SIG-M5 treated with dmso at 0.1 percent for 504 hours (cell line): ENCODE measurements around the gene DDX51.

Source experiments
- DNase-seq: peaks from one replicate; lab custom pipeline; 2025; ENCODE audit not compliant: unreplicated experiment; lab: John Stamatoyannopoulos, UW

Gene DDX51

DNA sequence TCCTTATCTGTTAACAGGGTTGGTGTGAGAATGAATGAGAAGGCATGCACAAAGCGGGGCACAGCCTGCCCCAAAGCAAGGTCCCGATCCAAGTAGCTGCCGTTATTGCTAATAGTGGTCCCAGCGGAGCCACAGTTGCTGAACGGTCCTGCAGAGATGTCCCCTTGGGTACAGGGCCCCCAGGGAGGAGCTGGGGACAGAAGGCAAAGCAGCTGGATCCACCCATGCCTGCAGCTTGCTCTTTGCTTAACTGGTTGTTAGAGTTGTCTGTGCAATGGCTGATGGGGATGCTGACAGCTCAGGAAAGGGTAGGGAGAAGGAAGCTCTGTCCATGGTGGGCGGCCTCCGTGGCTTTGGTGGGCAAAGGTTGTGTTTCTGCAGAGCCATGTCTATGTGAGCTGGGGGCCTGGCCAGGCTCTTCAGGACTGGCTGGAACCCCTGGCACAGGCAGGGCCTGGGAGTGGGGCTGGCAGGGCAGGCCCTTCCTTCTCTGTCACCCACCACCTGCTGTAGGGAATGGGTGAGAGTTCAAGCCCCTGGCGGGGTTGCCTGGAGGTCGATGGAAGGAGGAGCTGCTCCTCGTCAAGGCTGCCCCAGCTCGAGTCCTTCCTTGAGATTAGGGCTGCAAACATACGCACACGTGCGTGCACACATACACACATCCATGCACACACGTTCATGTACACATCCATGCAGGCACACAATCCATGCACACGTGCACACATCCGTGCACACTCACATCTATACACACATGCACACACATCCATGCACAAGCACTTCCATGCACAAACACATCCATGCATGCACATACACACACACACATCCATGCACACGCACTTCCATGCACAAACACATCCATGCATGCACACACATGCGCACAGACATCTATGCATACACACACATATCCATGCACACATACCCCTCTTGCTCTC is 35.6 kb upstream of the DDX51 start:
- DNase-seq = no peak

DNA sequence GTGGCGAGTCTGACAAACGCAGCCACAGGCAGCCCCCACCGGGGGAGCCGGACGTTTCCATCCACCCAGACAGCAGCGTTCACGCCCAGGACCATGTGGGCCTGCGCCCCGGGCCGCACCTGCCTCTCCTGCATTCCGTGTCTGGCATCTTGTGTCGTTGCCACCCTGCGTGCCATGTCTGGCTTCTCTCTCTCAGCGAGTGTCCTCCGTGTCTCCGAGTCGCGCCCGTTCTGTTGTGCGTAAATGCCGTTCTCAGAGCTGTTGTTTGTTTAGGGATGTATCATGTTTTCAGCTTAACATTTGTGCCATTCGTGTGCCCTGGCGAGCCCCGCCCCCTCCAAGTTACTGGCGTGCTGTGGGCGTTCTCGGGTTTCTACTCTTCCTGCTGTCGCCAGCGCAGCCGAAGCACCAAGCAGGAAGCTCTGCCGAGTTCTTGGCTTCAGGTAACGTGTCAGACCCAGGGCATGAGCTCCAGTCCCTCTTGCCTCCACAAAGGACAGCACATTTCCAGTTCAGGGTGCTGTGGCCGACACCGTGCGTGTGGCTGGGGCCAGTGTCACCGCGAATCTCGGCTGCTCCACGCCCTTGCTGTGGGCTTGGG is 34.8 kb upstream of the DDX51 start:
- no peak for DNase-seq

DNA sequence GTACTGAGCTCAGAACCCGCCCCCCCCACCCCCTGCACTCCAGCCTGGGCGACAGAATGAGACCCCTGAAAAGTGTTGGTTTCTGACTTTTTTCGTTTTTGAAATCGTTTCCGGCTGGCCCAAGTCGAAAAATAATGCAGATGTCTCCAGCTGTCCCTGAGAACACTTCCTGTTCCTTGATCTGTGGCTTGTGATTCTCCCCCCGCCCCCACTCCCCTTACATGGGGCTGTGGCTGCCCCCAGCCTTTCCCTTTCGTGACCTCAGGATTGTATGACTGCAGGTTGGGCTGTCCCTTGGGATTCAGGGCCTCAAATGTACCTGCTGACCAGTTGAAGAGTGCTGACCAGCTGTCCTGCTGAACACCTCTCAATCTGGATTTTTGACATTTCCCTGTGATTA is 34.2 kb upstream of the DDX51 start:
- no peak for DNase-seq

DNA sequence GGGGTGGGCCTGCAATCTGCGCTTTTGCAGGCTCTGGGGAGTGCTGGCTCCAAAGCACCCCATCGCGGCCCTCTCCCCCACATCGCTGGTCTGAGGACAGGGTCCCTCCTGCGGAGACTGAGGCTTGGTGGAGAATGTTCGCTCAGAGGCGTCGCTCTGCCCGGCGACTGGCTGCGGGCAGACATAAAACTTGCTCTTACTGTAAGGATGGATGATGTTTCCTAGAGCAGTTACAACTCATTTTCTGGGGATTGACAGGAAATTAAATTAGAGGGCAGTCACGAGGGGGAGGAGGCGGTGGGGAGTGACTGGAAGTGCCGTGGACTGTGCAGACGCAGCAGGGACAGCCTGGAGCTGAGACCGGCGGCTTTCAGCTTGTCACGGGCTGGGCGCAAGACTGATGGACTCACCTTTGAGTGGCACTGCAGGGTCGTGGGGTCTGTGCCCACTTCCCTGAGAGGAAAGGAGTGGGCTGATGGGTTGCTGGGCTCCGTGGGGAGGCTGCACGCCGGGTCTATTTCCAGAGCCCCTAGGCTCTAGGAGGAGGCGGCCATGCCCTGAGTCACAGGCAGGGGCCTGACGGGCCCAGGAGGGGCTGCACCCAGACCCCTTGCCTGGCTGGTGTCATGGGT is 32.9 kb upstream of the DDX51 start:
- no peak for DNase-seq

DNA sequence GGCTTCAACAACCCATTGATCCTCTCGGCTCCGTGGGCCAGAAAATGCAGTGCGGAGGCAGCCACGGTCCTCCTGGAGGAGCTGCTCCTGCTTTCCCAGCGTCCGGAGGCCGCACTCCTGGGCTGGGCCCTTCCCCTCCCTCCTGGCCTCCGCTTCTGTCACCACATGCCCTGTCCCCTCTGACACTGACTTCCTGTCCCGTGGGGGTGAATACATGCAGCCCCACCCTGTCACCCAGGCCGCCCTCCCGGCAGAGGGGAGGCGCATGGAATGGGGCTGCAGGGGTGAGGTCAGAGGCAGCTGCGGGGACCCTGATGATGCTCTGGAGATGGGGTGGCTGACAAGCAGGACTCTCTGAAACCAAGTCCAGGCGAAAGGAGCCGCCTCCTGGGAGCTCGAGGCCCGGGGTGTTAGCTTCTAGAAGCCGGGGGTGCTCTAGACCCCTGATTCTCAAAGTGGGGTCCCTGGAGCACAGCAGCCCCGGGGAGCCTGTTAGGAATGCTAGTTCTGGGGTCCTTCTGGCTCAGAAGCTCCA is 32.3 kb upstream of the DDX51 start:
- DNase-seq = no peak

DNA sequence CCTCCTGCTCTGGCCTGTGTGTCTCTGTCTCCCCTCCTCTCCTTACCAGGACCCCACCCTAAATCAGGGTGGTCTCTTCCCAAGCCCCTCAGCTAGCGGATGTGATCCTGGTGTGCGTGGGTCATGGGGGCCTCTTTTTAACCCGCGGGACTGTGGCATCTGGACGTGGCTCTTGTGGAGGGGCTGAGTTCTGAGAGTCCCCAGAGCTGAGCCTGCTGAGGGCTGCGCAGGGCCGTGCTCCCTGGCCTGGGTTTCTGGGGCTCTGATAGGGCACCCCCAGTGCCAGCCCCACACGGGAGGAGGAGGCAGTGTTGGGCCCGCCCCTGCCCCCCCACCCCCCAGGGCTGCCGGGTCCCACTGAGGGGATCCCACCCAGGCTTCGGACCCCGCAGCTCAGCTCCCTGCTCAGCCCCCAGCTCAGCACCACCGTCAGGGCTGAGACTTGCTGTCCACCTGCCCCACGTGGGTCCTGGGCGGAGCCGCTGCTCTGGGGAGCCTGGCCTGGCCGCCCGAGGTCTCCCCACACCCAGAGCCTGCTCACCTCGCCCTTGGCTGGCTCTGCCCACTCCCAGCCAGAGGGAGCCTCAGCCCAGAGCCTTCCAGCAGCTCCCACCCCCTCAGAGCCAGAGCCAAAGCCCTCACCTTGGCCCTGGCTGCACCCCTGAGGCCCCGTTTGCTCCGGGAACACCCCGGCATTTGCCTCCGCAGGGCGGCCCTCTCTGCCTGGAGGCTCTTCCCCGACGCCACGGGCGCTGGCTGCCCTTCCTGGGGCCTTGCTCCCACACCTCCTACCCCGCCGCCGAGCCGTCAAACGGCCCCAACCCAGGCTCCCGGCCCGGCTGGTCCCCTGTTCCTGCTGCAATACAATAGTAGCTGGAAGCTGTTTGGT is 31.6 kb upstream of the DDX51 start:
- no peak for DNase-seq

DNA sequence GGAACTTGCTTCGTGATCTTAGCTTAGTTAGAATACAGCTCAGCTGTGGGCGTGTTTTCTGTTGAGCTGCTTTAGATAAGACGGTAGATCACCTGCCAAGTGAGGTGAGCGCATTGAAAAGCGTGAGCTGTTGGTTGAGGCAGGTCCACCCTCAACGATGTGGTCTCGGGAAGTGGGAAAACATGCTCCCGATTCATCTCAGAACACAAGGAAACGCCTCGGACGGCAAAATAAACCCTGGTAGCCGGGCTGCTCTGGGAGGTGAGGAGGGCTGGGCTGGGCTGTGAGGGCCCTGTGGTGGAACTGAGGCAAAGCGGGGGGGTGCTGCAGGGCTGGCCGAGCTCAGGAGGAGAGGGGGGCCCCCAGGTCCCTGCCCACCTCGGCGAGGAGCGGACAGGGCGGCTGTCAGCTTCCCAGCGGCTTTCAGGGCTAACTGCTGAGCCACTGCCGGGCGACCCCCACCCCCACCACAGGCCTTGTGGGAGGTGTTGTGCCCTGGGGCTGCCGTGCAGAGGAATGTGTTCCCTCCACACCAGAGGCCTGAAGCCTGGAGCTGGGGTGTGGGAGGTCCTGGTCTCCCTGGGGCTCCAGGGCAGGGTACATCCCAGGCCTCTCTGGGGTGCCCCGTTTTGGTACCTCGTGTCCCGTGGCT is 30.8 kb upstream of the DDX51 start:
- no peak for DNase-seq

DNA sequence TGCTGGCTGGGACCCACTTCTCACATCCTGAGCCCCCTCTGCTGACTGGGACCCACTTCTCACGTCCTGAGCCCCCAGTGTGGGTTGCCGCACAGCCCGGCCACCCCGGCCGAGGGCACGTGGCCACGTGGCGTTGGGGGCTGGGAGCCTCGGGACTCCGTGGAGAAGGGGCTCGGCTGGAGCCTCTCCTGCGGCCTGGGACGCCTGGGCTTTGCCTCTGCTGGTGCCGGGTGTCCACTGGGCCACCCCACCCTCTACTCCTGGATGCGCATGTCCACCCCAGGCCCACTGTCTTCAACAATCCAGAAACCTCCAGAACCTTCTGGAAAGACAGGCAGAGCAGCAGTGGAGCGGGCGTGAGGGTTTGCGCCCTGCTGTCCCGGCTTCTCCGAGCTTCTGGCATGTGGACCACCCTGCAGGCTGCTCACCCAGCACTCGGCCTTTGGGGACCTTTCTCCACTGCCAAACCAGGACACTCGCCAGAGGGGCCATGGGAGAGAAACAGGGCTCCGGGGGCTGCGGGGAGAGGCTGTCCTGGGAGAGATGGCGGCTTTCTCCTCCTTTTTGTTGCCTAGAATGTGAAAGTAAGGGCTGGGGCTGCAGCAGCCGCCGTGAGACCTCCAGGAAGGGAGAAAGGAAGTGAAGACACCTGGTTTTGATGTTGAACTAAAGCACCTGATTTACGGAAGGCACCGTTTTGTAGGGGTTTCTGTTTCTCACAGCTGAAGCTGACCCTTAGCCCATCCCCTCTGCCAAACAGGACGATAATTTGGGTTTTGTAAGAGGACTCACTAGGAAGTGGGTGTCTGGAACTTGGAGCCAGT is 30.1 kb upstream of the DDX51 start:
- no peak for DNase-seq

DNA sequence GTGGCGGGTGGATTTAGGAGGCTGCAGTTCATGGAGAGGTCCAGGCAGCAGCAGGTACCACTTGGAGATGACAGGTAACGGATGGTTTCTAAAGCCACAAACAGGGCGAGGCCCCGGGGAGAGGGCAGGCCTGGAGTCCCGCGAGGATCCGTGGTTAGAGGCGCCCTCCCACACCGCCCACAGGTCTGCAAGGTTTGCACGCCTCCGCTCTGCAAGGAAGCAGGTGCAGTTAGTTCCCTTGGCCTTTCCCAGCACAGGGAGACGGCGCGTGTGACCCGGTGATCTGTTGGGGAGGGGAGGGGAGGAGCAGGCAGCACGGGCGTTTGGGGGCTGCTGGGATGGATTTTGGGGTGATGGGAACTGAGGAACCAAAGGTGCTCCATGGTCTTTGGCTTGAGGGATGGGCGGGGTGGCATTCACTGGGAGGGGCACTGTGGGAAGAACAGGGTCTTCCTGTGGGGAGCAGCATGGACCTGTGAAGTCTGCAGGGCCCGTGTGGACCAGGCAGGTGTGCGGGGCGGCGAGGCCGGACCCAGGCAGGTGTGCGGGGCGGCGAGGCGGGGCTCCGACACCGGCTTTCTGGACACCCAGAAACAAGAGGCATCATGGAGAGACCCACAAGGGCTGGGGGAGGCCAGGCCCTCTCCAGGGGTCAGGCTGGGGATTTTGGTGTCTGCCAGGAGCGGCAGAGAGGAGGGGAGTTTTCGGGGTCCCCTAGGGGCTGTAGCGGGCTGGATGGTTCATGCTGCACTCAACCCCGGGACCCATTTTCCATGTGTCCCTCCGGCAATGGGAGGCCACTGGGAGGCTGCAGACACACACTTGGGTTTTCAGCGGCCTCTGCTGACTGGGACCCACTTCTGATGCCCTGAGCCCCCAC is 29.3 kb upstream of the DDX51 start:
- DNase-seq = no peak

DNA sequence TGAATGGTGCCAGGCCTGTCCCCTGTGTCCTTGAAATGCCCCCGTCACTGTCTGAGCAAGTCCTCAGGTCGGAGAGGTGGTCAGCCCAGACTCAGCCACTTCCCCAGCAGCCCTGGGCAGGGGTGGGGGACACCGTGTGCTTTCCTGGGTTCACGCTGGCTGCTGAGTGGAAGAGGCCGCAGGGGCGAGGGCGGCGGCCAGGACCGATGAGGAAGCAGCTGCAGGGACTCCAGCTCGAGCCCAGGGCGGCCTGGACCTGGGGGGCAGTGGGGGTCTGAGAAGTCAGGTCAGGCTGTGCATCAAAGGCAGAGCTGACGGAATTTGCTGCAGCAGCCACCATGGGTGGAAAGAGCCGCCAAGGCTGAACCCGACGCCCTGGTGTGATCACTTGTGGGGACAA is 28.5 kb upstream of the DDX51 start:
- no peak for DNase-seq

DNA sequence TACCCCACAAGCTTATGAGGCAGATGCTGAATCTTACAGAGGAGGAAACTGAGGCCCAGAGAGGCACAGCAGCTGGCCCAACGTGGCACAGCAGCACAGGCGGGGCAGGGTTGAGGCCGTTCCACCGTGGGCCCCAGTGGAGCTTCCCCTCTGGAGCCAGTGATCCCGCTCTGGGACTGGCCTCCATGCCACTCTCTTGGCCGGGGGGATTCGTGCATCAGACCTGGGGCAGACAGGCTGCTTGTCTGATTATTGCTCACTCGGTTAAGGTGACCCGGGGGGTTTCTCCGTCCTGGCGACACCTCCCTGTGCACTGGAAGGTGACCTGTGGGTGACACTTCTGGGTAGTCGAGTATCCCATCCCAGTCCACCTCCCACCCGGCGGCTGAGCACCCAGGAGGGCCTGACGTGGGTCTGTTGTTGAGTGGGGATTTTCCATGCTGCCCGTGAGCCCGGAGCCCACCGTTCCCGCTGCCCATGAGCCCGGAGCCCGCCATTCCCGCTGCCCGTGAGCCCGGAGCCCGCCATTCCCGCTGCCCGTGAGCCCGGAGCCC is 27.9 kb upstream of the DDX51 start:
- no peak for DNase-seq

DNA sequence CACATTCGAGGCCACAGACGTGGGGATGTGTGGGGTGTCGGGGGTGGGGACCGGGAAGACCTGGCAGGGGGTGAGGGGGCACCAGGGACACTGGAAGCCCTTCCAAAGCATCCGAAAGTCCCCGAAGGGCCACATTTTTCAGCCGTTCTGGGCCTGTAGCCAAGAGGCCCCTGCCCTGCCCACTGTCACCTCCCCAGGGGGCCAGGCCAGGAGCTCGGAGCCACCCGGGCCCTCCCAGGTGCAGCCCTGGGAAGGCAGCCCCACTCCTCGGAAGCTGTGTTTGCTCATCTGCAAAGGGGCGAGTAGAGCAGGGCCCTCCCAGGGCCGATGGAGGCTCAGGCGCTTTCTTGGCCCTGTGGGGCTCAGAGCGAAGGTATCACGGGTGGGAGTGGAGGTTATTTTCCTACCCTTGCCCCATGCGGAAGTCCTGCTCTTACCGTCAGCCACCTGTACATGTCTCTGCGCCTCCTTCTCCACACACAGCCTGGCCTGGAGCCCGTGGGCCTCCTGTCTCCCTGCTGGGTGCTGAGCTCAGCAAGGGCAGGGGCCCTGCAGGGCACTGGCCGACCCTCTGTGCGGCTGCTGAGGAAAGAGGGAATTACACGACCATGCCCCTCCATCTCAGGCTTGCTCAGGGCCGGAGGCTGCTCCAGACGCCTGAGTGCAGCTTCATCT is 27.3 kb upstream of the DDX51 start:
- DNase-seq = no peak

DNA sequence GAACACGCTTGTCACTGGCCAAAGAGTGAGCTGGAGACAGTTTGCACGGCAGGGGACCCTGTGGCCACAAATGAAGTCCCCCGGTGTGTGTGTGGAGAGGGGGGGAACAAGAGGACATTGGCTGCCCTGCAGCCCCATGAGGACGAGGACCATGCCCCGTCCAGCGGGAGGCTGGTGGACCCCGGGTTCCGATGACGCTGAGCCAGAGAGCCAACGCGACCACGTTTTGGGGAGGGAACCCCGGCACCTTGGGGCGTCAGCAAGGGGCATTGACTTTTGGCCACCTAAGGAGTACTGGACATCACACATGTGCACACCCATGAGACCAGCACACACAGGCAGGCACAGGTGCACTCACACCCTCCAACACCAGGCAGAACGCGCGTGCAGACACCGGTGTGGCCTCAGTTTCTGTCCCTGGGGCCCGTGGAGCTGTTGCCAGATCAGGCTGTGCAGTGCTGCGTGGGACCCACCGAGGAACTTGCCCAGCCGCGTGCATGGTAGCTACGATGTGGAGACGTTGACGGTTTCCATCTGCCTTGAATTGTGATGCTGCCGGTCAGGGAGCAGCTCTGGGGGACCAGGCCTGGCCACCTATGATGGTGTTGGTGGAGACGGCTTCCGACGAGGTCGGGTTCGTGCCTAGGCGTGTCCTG is 26.6 kb upstream of the DDX51 start:
- no peak for DNase-seq

DNA sequence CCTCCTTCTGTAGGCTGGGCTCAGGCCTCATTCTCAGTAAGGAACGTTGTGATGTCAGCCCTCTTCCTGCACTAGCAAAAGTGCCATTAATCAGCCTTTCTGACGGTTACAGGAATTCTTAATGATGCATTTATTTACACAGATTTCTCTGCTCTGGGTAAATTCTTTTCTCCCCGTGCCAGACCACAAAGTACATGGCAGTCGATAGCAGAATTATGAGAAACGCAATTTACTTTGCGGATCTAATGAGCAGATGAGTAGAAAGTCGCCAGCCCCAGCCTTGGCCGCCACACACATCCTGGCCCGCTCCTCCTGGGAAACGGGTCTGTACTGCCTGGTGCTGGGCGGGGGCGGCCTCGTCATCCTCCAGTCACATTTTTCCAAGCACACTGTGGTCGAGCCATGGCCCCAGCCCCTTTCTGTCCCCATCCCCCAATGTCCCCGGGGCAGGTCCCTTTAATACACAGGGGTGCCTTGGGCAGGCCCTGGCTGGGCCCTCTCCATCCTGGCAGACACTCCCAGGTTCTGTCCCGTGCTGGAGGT is 26.0 kb upstream of the DDX51 start:
- DNase-seq = no peak

DNA sequence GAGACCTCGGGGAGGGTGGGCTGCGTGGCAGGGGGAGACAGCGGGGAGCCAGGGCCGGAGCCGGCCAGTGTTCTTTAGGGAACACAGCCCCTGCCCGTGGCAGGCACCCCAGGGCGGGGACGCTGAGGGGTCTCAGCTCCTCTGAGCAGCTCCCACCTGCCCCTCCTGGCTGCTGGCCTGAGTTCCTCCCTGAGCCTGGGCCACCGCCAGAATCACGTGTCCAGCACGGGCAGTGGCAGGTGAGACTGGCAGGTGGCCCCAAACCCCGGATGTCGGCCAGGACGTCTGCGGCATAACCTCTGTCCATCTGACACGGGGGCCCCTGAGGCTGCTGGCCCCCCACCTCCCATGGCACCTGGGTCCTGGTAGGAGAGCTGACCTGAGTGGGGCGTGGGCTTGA is 25.3 kb upstream of the DDX51 start:
- no peak for DNase-seq

DNA sequence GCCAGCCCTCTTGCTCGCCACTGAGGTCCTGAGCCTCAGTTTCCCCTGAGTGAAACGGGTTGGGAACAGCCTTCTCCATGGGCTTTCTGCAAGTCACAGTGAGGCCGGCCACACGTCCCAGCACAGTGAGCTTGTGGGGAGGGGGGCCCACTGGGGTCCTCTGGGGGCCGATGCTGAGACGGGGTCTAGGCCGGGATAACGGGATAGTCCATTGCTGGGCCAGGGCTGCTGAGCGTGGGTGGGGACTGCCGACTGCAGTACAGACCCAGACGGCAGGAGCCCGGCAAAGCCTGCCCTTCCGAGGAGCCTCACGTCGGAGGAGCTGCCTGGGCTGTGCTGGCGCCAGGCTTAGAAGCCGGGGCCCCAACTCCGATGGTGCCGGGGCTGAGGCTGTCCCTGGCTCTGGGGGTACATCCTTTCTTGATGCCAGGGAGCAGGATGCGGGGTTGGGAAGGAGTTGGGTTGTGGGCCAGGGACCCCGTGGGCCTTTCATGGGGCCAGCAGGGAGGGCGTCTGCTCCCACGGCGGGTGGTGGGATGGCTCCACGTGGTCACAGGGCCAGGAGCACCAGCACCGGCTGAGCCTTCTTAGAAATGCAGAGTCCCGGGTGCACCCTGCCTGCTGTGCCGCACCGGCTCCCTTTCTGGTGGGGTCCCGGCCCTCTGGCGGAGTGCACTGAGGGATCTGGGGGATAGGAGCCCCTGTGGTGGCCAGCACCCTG is 24.4 kb upstream of the DDX51 start:
- no peak for DNase-seq
